Erythroblast (primary cell): ENCODE measurements around the gene RRM2.

ENCODE experiments used
- GATA1 ChIP-seq: IDR thresholded peaks from 2 replicates; pipeline ENCODE4 v1.6.1; 2011; ENCODE audit warnings: low read depth, mild to moderate bottlenecking, control low read depth, low read length, moderate library complexity
- POLR2A ChIP-seq: IDR thresholded peaks from 2 replicates; pipeline ENCODE4 v1.6.1; 2011; ENCODE audit warnings: mild to moderate bottlenecking, low read length

GRCh38 chr2:10173258-10174005 lies 50.9 kb downstream of the RRM2 start:
- no peak for TF ChIP-seq POLR2A
- TF ChIP-seq GATA1 = no peak
